ENCODE results near the gene MRPL55.
"Not testable (repeated sequence)": the region's sequence is repeated elsewhere in the genome, so short reads cannot be mapped to it uniquely, and the experiment has no call there.

Gene MRPL55

DNA sequence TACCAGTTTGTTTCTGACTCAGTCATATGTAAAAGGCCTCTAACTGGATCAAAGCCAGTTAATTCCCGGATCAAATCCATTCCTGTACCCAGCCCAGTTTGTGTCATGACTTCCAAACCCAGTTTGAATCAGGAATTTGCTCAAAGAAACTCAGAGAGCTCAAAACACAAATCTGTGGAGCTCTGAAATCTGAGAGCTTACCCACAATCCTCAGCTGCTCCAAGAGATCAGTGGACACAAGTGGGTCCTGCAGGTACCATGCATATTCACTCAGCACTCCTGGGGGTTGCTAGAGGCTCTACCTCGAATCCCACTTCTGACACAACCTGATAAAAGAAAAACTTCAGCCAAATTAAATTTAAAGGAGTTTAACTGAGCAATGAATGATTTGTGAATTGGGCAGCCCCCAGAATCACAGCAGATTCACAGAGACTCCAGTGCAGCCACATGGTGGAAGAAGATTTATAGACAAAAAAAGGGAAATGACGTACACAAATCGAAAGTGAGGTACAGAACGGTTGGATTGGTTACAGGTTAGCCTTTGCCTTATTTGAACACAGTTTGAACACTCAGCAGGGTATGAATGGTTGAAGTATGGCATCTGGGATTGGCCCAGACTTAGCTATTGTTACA is 11.9 kb upstream of the MRPL55 start:
- no peak for DNase-seq (ENCODE audit: low read depth)

- DNase-seq (ENCODE audit: low read depth): no peak
Measured at GRCh38 chr1:228120351-228120750, 11.3 kb upstream of the MRPL55 start.

- no peak for DNase-seq (ENCODE audit: low read depth)
Measured at GRCh38 chr1:228118040-228118439, 8.9 kb upstream of the MRPL55 start.

DNA sequence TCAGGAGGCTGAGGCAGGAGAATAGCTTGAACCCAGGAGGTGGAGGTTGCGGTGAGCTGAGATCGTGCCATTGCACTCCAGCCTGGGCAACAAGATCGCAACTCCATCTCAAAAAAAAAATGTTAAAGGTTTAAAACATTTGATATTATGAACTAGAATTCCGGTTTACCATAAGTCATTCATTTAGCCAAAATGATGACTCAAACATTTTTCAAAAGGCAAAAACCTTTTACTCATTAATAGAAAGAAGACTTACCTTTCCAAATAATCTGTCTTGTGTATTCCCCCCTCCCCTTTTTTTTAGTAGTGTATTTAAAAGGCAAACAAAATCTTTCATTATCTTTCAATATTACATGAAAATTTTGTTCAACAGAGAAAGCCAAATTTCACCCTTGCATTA is 8.2 kb upstream of the MRPL55 start:
- no peak for DNase-seq (ENCODE audit: low read depth)

GRCh38 chr1:228114827-228115226 is 5.7 kb upstream of the MRPL55 start:
- no peak for DNase-seq (ENCODE audit: low read depth)

- DNase-seq (ENCODE audit: low read depth): no peak
Measured at GRCh38 chr1:228112617-228113016, 3.5 kb upstream of the MRPL55 start.

DNA sequence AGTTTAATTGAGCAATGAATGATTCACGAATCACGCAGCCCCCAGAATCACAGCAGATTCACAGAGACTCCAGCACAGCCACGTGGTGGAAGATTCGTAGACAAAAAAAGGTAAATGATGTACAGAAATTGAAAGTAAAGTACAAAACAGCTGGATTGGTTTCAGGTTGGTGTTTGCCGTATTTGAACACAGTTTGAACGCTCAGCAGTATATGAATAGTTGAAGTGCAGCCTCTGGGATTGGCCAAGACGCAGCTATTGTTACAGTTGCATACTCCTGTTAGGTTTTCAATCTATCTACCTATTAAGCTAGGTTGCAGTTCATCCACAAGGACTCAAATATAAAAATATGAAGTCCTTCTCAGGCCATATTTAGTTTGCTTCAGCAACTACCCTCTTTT is 3.1 kb upstream of the MRPL55 start:
- DNase-seq (ENCODE audit: low read depth): no peak

DNA sequence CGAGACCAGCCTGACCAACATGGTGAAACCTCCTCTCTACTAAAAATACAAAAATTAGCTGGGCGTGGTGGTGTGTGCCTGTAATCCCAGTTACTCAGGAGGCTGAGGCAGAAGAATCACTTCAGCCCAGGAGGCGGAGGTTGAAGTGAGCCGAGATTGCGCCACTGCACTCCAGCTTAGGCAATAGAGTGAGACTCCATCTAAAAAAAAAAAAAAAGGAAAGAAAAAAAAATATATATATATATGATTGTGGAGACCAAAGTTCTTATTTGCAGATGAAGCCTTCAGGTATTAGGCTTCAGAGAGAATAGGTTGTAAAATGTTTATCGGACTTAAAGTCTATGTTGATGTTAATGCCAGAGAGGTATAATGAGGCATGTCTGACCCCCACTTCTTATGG is 2.2 kb upstream of the MRPL55 start:
- not testable (repeated sequence) for DNase-seq (ENCODE audit: low read depth)

- DNase-seq (ENCODE audit: low read depth): no peak
Measured at GRCh38 chr1:228110556-228110955, 1.5 kb upstream of the MRPL55 start.

GRCh38 chr1:228109962-228110488 is 926 bp upstream of the MRPL55 start:
- DNase-seq (ENCODE audit: low read depth): no peak

DNA sequence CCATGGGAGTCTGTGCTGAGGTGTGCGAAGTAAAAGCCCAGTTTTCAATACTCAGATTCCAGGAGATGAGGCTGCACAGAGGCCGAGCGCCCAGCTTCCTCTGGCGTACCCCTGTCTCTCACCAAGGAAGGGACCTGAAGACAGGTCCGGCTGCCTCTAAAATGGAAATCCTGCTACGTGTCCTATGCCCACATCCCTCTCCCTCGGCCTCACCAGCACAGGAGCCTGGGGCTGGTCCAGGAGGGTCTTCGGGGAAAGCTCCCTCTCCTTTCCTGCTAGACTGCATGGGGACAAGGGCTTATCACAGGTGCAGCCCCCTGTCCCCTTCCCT is 392 bp downstream of the MRPL55 start:
- no peak for DNase-seq (ENCODE audit: low read depth)

DNA sequence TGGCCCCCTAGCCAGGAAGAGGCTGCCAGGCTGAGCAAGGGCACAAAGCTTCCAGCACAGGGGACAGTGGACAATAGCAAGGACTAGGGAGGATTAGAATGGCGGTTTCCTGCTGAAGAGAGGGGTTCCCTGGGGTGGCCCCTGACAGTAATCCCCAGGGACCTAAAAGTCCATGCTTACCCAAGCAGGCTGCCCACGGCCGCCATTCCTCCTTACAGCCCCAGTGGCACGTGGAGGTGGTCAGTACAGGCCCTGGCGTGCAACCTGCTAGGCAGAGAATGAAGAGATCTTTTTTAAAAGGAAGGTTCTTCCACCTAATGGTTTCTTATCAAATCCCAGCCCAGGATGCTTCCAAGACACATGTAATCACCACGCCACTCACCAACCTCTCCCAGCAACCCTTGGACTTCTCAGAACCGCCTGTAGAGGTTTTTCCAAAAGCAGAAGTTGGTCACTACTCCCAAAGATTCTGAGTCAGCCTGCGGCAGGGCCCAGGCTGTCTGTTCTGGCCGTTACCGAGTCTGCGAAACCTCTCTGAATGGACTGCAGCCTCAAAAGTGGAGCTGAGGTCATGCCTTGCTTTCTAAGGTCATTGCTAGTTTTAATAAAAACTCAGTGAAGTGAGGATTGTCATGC is 926 bp downstream of the MRPL55 start:
- no peak for DNase-seq (ENCODE audit: low read depth)

- no peak for DNase-seq (ENCODE audit: low read depth)
Measured at GRCh38 chr1:228107636-228108035, 1.5 kb downstream of the MRPL55 start.

- DNase-seq (ENCODE audit: low read depth): no peak
Measured at GRCh38 chr1:228106800-228107054, 2.4 kb downstream of the MRPL55 start.

GRCh38 chr1:228105996-228106799 is 2.9 kb downstream of the MRPL55 start:
- DNase-seq (ENCODE audit: low read depth): no peak

DNA sequence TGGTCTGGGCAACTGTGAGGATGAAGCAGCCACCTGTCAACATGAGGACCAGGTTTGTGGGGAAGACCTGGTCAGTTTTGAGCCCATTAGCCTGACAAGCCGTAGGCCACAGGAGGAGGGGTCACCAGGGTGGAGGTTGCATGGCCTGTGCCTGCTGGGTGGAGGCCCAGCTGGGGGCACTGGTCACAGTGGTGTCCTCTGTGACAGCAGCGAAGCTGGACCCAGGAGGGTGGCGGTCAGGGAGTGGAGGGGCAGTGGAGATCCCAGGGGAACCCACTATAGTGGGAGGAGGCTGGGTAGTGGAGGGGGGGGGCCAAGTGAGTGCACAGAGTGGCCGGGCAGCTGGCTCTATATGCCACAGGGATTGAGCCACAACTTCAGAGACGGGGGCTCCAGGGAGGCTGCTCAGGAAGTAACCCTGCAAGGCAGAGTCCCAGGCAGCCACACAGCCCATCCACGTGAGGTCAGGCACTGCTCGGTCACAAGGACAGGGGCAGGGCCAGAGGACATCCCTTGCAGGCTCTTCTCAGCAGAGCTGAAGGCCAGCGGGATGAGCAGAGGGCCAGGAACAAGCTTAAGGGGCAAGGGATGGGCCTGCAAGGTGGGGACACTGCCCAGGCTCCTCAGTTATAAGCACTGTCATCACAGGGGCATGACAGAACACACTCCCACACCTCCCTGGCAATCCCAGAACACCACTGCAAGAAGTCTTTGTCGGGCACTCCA is 3.7 kb downstream of the MRPL55 start:
- DNase-seq (ENCODE audit: low read depth): no peak

DNA sequence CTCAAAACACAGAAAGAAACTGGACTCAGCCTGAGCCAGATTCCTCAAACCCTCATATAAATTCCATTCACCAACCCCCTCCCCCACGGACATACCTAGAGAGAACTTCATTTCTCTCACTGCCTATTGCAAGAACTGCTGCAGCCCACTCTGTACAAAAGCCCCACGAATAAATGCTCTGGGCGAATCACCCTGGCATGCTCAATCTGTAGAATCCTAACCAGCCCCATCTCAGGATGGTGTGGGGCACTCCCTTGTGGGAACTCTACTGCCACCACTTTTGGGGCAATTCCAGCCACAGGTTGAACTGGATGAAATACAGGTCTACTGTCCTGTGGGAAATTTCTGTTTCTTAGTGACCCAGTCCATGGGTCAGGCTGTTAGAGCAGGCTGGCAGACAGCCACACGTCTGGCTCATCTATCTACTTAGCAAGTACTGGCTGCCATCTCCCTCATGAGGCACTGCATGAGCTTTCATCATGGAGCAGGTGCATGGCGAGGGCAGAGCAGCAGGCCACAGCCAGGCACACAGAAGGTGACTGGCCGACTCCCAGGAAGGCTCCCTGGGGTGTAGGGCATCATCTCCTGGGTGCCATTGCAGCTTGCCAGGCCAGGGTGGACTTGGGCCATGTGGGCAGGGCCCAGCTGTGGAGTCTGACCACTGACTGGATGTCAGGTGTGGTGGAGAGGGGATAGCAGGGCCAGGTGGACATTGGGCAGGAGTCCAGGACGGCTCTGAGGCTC is 4.4 kb downstream of the MRPL55 start:
- no peak for DNase-seq (ENCODE audit: low read depth)

DNA sequence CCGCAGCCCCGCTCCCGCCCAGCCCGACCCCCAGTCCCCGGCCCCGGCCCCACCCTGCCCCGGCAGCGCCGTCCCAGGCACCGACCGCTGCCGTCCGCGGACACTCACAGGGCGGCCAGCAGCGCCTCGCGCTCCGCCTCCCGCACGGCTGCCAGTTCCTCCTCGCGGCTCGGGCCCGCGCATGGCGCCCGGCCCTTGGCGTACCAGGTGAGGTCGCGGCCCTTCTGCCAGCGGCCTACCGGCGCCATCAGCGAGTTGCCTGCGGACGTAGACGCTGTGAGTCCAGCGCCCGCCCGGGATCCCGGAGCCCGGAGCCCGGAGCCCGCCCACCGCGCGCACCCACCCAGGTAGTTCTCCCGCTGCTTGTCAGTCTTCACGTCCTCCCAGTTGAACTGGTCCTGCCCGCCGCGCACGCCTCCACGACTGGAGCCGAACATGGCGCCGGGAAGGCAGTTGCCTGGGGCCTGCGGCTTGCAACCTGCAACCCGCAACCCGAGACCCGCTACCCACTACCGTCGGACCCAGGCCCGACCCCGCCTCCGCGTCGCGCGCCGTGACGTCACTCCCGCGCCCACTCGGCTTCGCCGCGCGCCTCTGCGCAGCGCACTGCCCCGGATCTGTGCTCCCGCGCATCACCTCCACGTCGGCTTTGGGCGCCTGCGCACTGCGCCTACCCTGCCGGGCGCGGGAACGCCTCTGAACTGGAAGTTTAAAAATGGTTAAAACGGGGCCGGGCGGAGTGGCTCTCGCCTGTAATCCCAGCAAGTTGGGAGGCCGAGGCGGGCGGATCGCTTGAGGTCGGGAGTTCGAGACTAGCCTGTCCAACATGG is 6.1 kb downstream of the MRPL55 start, which contains the start of gene C1orf35:
Gene C1orf35 (minus strand): TSS at position 535 of the 830 bp plus-strand sequence. CDS start 98 bp downstream, at position 437.
- DNase-seq (ENCODE audit: low read depth): peak; percentile 88

DNA sequence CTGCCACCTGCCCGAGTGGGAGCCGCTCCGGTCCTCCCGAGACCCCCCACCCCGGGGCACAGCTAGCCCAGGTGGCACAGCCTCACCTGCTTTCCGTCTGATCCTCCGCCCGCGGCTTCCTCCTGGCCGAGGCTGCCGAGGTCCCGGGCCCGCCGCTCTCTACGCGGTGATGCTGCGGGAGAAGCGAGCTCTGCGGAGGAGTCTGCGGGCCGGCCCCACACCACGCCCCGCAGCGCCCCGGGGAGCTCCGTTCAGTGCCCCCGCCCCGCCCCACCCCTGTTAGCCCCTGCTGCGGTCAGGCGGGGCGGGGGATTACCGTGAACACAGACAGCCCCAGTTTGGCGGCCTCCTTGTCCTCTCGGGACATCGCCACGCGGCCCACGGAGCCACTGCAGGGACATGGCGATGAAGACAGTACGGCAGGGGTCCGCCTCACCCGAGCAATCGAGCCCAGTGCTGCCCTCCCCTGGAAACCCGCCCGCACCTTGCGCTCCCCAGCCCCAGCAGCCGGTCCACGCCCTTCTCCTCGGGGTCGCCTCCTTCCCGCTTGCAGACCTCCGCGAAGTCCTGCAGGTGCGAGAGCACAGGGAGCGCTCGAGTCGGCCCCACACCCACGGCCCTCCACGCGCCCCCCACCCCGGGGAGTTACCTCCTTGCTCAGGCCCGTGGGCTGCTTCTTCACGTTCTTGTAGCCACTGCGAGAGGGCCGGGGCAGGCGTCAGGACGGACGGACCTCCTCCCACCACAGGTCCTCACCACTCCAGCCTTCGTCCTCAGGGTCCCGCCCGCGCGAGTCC is 6.9 kb downstream of the MRPL55 start:
- DNase-seq (ENCODE audit: low read depth): peak; percentile 61

- DNase-seq (ENCODE audit: low read depth): no peak
Measured at GRCh38 chr1:228101614-228101993, 7.5 kb downstream of the MRPL55 start.

Data from T-helper 22 cell (primary cell).